GM19035 (cell line): ENCODE data around the gene ACOX3.

ENCODE experiments used
- ATAC-seq: cut with Tn5 transposase; IDR thresholded peaks from one replicate; pipeline ENCODE4 v1.9.1; 2021; ENCODE audit not compliant: unreplicated experiment

ACOX3 gene

GRCh38 chr4:8468746-8469535 lies 28.4 kb upstream of the ACOX3 start:
- ATAC-seq, result no peak

- no peak for ATAC-seq
These were observed 26.5 kb upstream of the ACOX3 start for GRCh38 chr4:8467016-8467415.

- no peak for ATAC-seq
These were observed 25.4 kb upstream of the ACOX3 start for GRCh38 chr4:8465615-8466611.

GRCh38 chr4:8464381-8464780 lies 23.9 kb upstream of the ACOX3 start:
- no peak for ATAC-seq

- ATAC-seq, result no peak
These were observed 23.3 kb upstream of the ACOX3 start for GRCh38 chr4:8463811-8464210.

GRCh38 chr4:8461616-8462015 lies 21.1 kb upstream of the ACOX3 start:
- ATAC-seq, result no peak

GRCh38 chr4:8461086-8461485 lies 20.6 kb upstream of the ACOX3 start:
- ATAC-seq, result no peak

GRCh38 chr4:8459867-8460445 lies 19.4 kb upstream of the ACOX3 start:
- no peak for ATAC-seq

- ATAC-seq, result no peak
These were observed 17.2 kb upstream of the ACOX3 start for GRCh38 chr4:8457646-8458252.

- no peak for ATAC-seq
These were observed 13.4 kb upstream of the ACOX3 start for GRCh38 chr4:8453957-8454356.

GRCh38 chr4:8451440-8452182 lies 11.1 kb upstream of the ACOX3 start:
- ATAC-seq, result no peak

GRCh38 chr4:8446122-8446521 lies 5.6 kb upstream of the ACOX3 start:
- ATAC-seq, result no peak

- no peak for ATAC-seq
These were observed 3.3 kb upstream of the ACOX3 start for GRCh38 chr4:8443801-8444200.

- no peak for ATAC-seq
These were observed 2.3 kb upstream of the ACOX3 start for GRCh38 chr4:8442596-8443358.

GRCh38 chr4:8441499-8442091 lies 1.1 kb upstream of the ACOX3 start:
- no peak for ATAC-seq

- ATAC-seq, result peak; percentile 29
These were observed 520 bp downstream of the ACOX3 start for GRCh38 chr4:8439914-8440491.

GRCh38 chr4:8439168-8439567 lies 1.4 kb downstream of the ACOX3 start:
- ATAC-seq, result no peak

GRCh38 chr4:8438743-8439142 lies 1.8 kb downstream of the ACOX3 start:
- ATAC-seq, result no peak

- no peak for ATAC-seq
These were observed 3.2 kb downstream of the ACOX3 start for GRCh38 chr4:8437281-8437680.
